Activated CD4-positive, alpha-beta memory T cell treated with anti-CD3 and anti-CD28 coated beads, Interleukin-2, amount 10 ng/mL, durations not matched to agents 7 days and 5 days (primary cell): ENCODE results near the gene CNNM2. TPM values are rescaled to one million over a fixed set of nuclear protein-coding genes. Genes with fewer than 3 reads are reported as not detected.
"Not testable (repeated sequence)": the region's sequence is repeated elsewhere in the genome, so short reads cannot be mapped to it uniquely, and the experiment has no call there.

ENCODE experiments used
- CTCF ChIA-PET: fragments of 350-600 bp; sonication (Branson Sonifier 250); formaldehyde crosslinking; loops from one replicate; lab custom pipeline; 2021; ENCODE audit warnings: antibody characterized with exemption, inconsistent platforms; lab: Charles Lee
- POLR2A ChIA-PET: fragments of 350-600 bp; sonication (Branson Sonifier 250); formaldehyde crosslinking; loops from one replicate; lab custom pipeline; 2021; ENCODE audit warnings: antibody characterized with exemption; lab: Charles Lee
- DNase-seq: peaks from one replicate; pipeline ENCODE4 v3.0.0-alpha.2; 2020
- H3K27ac Mint-ChIP-seq: one replicate; pipeline ENCODE4 v1.8.0; 2021; ENCODE audit warnings: mild to moderate bottlenecking, mixed read lengths
- H3K27me3 Mint-ChIP-seq: one replicate; pipeline ENCODE4 v1.8.0; 2021; ENCODE audit warnings: mixed read lengths
- H3K36me3 Mint-ChIP-seq: one replicate; pipeline ENCODE4 v1.8.0; 2021; ENCODE audit warnings: low read depth, mixed read lengths
- H3K4me1 Mint-ChIP-seq: one replicate; pipeline ENCODE4 v1.8.0; 2021; ENCODE audit warnings: mixed read lengths
- H3K4me3 Mint-ChIP-seq: one replicate; pipeline ENCODE4 v1.8.0; 2021; ENCODE audit warnings: mild to moderate bottlenecking, mixed read lengths
- H3K9me3 Mint-ChIP-seq: one replicate; pipeline ENCODE4 v1.8.0; 2021; ENCODE audit warnings: mixed read lengths
- total RNA-seq, 2 experiments: library from RNA; stranded (reverse); gene quantifications; one replicate each; pipeline ENCODE4 v1.2.3, GENCODE V29; 2021

The CNNM2 gene
- total RNA-seq, 2 experiments from 2014 or later, result 7.9 to 8.4 TPM

- CTCF ChIA-PET, result interaction anchor here (0.9 to 3.2 kb wide), 2 partner anchors 132 to 373 kb away, joined by 3 to 12 read pairs; no protein-coding TSS in a partner anchor
- H3K4me1 Mint-ChIP-seq, result peaks cover 20% of the 10 kb centered on the region
- DNase-seq, result no peak
- peaks cover 19% of the 10 kb centered on the region for H3K36me3 Mint-ChIP-seq
- H3K4me3 Mint-ChIP-seq, result no peak overlapping the region
- POLR2A ChIA-PET, result no interaction called here
- no peaks in the 10 kb centered on the region for H3K27me3 Mint-ChIP-seq
- H3K9me3 Mint-ChIP-seq, result no peaks in the 10 kb centered on the region
- H3K27ac Mint-ChIP-seq, result no peak overlapping the region
Observed at GRCh38 chr10:103111918-103112877, 194.1 kb downstream of the CNNM2 start.

GRCh38 chr10:103114876-103115275, 196.8 kb downstream of the CNNM2 start:
- ChIA-PET CTCF (no interaction called here), POLR2A (no interaction called here)
- no peak overlapping the region for H3K27ac Mint-ChIP-seq
- H3K36me3 Mint-ChIP-seq, result peaks cover 12% of the 10 kb centered on the region
- H3K4me3 Mint-ChIP-seq, result no peak overlapping the region
- no peak for DNase-seq
- H3K27me3 Mint-ChIP-seq, result no peaks in the 10 kb centered on the region
- H3K9me3 Mint-ChIP-seq, result no peaks in the 10 kb centered on the region
- H3K4me1 Mint-ChIP-seq, result peaks cover 20% of the 10 kb centered on the region

- peaks cover 8% of the 10 kb centered on the region for H3K4me1 Mint-ChIP-seq
- DNase-seq, result no peak
- H3K27ac Mint-ChIP-seq, result no peak overlapping the region
- no peaks in the 10 kb centered on the region for H3K9me3 Mint-ChIP-seq
- ChIA-PET POLR2A (no interaction called here), CTCF (no interaction called here)
- peaks cover 7% of the 10 kb centered on the region for H3K36me3 Mint-ChIP-seq
- H3K27me3 Mint-ChIP-seq, result no peaks in the 10 kb centered on the region
- H3K4me3 Mint-ChIP-seq, result no peak overlapping the region
Observed at GRCh38 chr10:103117247-103117646, 199.2 kb downstream of the CNNM2 start.

- H3K27me3 Mint-ChIP-seq, result no peaks in the 10 kb centered on the region
- H3K9me3 Mint-ChIP-seq, result no peaks in the 10 kb centered on the region
- peaks cover 8% of the 10 kb centered on the region for H3K36me3 Mint-ChIP-seq
- DNase-seq, result no peak
- H3K4me3 Mint-ChIP-seq, result no peak overlapping the region
- H3K27ac Mint-ChIP-seq, result no peak overlapping the region
- H3K4me1 Mint-ChIP-seq, result peaks cover 5% of the 10 kb centered on the region
- CTCF ChIA-PET, result interaction anchor here (0.6 kb wide), 1 partner anchor 185 kb away, joined by 6 read pairs; no protein-coding TSS in a partner anchor
- POLR2A ChIA-PET, result no interaction called here
Observed at GRCh38 chr10:103120546-103120945, 202.5 kb downstream of the CNNM2 start.

- Mint-ChIP-seq H3K27ac (no peak overlapping the region), H3K4me3 (no peak overlapping the region), H3K4me1 (peaks cover 11% of the 10 kb centered on the region), H3K36me3 (peaks cover 8% of the 10 kb centered on the region), H3K9me3 (no peaks in the 10 kb centered on the region), H3K27me3 (no peaks in the 10 kb centered on the region)
- CTCF ChIA-PET, result no interaction called here
- POLR2A ChIA-PET, result no interaction called here
- DNase-seq, result no peak
Observed at GRCh38 chr10:103120977-103121735, 203.1 kb downstream of the CNNM2 start.

GRCh38 chr10:103123282-103124024, 205.4 kb downstream of the CNNM2 start:
- Mint-ChIP-seq H3K27me3 (no peaks in the 10 kb centered on the region), H3K36me3 (peaks cover 14% of the 10 kb centered on the region), H3K9me3 (no peaks in the 10 kb centered on the region), H3K4me3 (no peak overlapping the region), H3K27ac (no peak overlapping the region), H3K4me1 (peaks cover 14% of the 10 kb centered on the region)
- no peak for DNase-seq
- CTCF ChIA-PET, result interaction anchor here (1.3 kb wide), 1 partner anchor 120 kb away, joined by 3 read pairs; no protein-coding TSS in a partner anchor
- POLR2A ChIA-PET, result no interaction called here

GRCh38 chr10:103124420-103125096, 206.5 kb downstream of the CNNM2 start:
- Mint-ChIP-seq H3K4me3 (no peak overlapping the region), H3K36me3 (peaks cover 14% of the 10 kb centered on the region), H3K4me1 (peaks cover 14% of the 10 kb centered on the region), H3K27ac (no peak overlapping the region), H3K27me3 (no peaks in the 10 kb centered on the region), H3K9me3 (no peaks in the 10 kb centered on the region)
- ChIA-PET POLR2A (no interaction called here), CTCF (interaction anchor here (1.3 kb wide), 1 partner anchor 119 kb away, joined by 3 read pairs; no protein-coding TSS in a partner anchor)
- DNase-seq, result no peak

GRCh38 chr10:103125323-103126267, 207.5 kb downstream of the CNNM2 start:
- ChIA-PET POLR2A (no interaction called here), CTCF (no interaction called here)
- no peak for DNase-seq
- Mint-ChIP-seq H3K27ac (no peak overlapping the region), H3K4me3 (no peak overlapping the region), H3K9me3 (no peaks in the 10 kb centered on the region), H3K27me3 (no peaks in the 10 kb centered on the region), H3K36me3 (peaks cover 15% of the 10 kb centered on the region), H3K4me1 (peaks cover 14% of the 10 kb centered on the region)

GRCh38 chr10:103127241-103127640, 209.1 kb downstream of the CNNM2 start:
- Mint-ChIP-seq H3K9me3 (no peaks in the 10 kb centered on the region), H3K27ac (no peak overlapping the region), H3K27me3 (no peaks in the 10 kb centered on the region), H3K4me3 (no peak overlapping the region), H3K4me1 (peaks cover 14% of the 10 kb centered on the region), H3K36me3 (peaks cover 28% of the 10 kb centered on the region)
- no peak for DNase-seq
- ChIA-PET CTCF (interaction anchor here (1.0 kb wide), 1 partner anchor 14 kb away, joined by 3 read pairs; no protein-coding TSS in a partner anchor), POLR2A (no interaction called here)

- CTCF ChIA-PET, DNase-seq, H3K27me3 Mint-ChIP-seq, H3K27ac Mint-ChIP-seq, H3K4me3 Mint-ChIP-seq, H3K9me3 Mint-ChIP-seq, POLR2A ChIA-PET: not testable (repeated sequence)
- Mint-ChIP-seq H3K36me3 (peaks cover 48% of the 10 kb centered on the region), H3K4me1 (peaks cover 14% of the 10 kb centered on the region)
Observed at GRCh38 chr10:103130180-103130579, 212.1 kb downstream of the CNNM2 start.

GRCh38 chr10:103130910-103131309, 212.8 kb downstream of the CNNM2 start:
- no peaks in the 10 kb centered on the region for H3K27me3 Mint-ChIP-seq

More at GRCh38 chr10:103130910-103131309, 212.8 kb downstream of the CNNM2 start:
- Mint-ChIP-seq H3K36me3 (peaks cover 51% of the 10 kb centered on the region), H3K27ac (no peak overlapping the region), H3K4me1 (peaks cover 9% of the 10 kb centered on the region), H3K4me3 (no peak overlapping the region), H3K9me3 (peaks cover 7% of the 10 kb centered on the region)
- ChIA-PET POLR2A (no interaction called here), CTCF (no interaction called here)
- no peak for DNase-seq
